DMS 273 (cell line): ENCODE data around the gene NIPSNAP2.
"Not testable (repeated sequence)": the region's sequence is repeated elsewhere in the genome, so short reads cannot be mapped to it uniquely, and the experiment has no call there.

Experiments
- DNase-seq: peaks from one replicate; lab custom pipeline; 2025; ENCODE audit not compliant: unreplicated experiment; lab: John Stamatoyannopoulos, UW

NIPSNAP2 gene

DNA sequence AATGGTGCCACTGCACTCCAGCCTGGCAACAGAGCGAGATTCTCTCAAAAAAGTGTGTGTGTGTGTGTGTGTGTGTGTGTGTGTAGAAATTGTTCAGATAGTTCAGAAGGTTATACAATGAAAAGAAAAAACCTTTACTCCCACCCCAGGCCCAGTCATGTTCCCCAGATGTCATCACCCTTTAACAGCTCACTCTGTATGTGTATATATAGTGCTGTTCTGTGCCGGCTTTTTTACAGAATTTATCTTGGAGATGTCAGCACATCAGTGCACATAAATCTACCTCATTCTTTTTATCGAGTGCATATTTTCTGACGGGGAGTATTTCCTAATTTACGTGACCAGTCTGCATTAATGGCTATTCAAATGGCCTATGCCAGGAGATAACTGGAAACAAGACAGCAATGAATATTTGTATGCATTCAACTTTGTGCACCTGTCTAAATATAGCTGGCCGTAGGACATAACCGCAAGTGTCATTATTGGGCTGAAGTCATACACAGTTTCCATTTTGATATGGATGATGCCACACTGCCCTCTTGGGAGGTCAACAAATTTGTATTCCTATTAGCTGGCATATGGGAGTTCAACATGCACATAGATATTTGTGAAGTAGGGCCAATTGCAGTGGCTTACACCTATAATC, 11.7 kb downstream of the NIPSNAP2 start:
- no peak for DNase-seq

DNA sequence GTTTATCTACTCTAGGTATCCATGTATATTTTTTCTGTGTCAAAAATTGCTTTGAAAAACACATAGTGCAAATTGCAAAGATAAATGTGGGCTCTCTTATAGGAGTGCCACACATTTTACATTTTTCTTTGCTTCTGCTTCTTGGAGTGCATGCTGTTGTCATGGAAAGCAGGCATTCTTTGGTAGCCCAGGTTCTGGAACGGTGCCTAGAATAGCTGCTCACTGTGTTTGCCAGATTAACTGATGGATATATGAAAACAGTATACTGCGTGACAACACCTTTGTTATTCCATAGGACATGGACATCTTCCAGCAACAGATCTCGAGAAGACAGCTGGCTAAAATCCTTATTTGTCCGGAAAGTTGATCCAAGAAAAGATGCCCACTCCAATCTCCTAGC, 13.4 kb downstream of the NIPSNAP2 start:
- peak; percentile 32 for DNase-seq

DNA sequence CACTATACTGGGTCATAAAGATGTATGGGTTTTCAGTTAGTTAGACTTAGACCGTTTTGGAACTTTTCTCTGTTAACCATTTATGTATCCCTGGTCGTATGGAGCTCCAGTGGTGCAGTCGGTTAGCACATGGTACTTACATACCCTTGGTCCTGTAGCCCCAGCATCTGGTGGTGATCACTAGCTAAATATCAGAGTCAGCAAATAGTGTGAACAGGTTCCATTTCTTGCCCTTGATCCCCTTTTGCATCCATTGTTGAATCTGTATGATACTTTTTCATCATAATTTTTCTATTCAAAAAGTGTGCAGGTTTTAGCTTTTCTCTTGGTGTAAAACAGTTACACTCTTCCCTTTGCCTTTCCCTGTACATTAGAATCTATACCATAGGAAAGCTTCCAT, 15.9 kb downstream of the NIPSNAP2 start:
- DNase-seq, result no peak

DNA sequence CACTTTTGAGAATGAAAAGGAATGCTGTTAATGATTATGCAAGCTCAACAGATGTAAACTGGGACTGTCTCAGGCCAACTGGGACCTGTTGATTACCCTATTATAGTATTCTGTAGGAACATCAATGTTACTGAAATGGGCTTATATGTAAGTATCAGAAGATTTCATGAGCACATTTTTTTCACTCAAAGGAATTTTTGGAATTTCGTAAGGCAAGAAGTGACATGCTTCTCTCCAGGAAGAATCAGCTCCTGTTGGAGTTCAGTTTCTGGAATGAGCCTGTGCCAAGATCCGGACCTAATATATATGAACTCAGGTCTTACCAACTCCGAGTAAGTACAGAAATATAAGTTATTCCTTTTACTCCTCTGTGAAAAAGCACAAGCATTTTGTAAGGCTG, 19.2 kb downstream of the NIPSNAP2 start:
- no peak for DNase-seq

DNA sequence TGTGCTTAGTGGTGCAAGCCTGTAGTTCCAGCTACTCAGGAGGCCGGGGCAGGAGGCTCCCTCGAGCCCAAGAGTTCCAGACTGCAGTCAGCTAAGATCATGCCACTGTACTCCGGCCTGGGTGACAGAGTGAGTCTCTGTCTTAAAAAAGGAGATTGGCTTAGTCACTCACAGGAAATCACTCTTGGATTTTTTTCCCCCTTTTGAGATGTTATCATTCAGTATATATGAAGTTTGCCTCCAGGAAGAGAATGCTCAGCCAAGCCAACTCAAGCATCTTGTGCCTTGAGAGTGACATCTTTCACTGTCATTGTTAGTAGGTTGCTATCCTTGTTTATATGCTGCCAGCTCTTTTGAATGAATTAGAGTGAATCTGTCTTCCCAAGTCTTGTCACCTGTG, 28.0 kb downstream of the NIPSNAP2 start:
- no peak for DNase-seq

DNA sequence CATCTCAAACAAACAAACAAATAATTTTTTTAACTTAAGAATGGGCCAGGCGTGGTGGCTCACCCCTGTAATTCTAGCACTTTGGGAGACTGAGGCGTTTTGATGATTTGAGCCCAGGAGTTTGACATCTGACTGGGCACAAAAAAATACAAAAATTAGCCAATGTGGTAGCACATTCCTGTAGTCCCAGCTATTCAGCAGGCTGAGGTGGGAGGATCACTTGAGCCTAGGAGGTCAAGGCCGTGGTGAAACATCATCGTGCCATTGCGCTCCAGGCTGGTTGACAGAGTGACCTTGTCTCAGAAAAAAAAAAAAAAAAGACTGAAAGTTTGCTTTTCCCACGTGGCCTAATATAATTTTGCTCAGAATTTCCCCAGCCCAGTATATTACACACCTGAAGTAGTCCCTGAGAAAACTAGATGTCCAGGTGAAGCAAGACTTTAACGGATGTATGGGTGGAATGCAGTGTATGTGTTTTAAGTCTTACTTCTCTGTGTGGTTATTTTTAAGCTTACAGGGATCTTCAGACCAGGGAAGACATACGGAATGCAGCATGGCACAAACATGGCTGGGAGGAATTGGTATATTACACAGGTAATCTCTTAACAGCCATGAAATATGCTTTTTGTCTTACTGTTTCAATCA, 32.6 kb downstream of the NIPSNAP2 start:
- DNase-seq, result no peak

DNA sequence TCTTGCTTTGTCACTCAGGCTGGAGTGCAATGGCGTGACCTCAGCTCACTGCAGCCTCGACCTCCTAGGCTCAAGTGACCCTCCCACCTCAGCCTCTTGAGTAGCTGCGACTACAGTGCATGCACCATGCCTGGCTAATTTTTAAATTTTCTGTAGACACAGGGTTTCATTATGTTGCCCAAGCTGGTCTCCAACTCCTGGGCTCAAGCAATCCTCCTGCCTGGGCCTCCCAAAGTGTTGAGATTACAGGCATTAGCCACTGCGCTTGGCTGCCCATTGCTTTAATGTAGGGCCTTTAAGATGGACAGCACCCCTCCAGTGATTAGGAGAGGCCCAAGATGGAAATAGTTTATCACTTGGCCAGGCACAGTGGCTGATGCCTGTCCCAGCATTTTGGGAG, 39.4 kb downstream of the NIPSNAP2 start:
- DNase-seq, result no peak

DNA sequence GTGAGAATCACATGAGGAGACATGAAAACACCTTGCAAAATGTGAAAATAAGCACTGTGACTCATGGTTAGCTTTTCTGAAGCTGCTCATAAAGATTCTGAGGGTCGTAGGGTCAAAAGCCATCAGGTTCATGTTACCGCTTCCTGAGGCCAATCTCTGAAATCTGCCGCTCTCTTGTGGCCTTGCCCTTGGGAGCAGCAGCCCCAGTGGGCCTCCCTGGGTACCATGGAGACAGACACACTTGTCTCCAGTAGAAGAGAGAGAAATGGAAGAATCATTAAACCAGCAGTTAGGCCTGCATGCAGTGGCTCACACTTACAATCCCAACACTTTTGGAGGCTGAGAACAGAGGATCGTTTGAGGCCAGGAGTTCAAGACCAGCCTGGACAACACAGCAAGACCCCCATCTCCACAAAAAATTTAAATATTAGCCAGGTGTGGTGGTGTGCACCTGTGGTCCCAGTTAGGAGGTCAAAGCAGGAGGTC, 42.8 kb downstream of the NIPSNAP2 start:
- peak; percentile 15 for DNase-seq

DNA sequence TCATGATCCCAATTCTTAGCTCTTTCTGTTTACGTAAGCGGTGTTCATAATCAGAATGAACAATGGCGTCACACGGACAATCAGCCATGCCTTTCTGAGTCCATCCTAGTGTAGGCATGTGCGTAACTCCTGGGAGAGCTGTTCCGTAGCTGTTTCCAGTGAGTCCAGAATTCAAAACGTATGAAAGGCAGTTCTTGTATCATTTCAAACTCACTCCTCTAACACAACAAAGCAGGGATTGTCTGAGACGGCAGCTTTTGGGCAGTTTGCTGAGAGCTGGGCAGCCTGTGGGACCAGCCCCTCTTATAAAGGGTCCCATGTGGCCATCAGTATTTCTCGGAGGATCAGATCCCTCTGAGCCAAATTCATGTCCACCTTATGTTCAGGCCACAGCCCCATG, 43.5 kb downstream of the NIPSNAP2 start:
- DNase-seq, result no peak

DNA sequence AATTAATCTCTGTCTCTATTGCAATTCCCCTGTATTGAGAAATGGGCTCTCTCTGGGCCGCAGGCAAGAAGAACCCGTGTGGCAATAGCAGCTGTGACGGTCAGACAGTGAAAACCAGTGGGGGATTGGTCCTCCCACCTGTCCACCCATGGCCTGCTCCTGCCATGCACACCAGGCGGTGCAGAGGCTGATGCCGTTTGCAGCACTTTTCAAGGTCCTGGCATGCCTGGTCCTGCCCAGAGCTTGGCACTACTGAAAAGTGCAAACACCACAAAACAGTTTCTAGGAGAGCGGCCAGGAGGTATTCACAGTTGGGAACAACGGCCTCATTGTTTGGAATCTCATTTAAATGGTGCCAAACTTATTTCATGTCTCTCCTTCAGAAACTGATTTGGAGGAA, 45.3 kb downstream of the NIPSNAP2 start:
- peak; percentile 86 for DNase-seq

DNA sequence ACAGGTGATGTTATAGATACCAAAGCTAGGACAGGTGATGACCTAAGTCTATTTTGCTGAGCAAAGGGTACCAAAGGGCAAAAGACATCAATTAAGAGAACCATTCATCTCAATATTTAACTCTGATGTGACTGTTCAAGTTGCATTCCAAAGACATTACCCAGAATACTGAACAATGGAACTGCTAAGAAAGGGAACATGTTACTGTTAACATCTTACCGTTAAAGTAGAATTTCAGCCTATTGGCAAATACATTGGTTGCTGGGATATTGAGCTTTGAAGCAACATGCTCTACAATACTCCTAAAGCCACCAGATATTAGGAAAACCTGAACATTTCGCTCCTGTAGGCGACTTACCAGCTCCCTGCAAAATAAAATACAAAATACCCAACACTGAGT, 52.6 kb downstream of the NIPSNAP2 start:
- not testable (repeated sequence) for DNase-seq

DNA sequence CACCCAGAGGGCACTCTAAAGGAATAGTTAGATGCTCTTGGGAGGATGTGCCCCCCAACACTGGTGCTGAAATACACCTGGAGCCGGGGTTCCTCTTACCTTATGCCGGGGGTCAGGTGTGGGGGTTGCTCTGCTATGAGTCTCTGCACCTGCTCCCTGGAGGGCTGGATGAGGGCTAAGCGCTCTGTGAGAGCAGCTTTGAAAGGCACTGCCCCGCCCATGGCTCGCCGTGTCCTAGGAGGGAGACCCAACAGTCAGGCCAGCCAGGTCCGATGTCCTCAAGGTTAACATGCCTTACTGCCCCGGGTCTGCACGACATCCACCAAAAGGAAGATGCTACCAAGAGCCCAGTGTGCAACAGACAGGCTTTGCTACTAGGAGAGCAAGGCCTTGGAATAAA, 55.1 kb downstream of the NIPSNAP2 start:
- no peak for DNase-seq

DNA sequence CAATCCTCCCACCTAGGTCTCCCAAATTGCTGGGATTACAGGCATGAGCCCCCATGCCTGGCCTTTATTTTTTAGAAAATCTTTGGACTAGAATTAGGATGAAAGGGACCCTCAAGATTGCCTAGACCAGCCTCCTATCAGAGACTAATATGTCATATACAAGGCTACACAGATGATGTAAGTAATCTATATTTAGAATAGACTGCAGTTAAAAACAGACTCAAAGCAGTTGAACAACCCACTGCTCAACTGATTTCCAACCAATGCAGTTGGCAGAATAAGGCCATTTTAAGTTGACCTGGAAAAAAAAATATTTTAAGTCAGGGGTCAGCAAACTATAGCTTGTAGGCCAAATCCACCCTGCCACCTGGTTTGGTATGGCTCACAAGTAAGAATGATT, 59.1 kb downstream of the NIPSNAP2 start:
- no peak for DNase-seq

DNA sequence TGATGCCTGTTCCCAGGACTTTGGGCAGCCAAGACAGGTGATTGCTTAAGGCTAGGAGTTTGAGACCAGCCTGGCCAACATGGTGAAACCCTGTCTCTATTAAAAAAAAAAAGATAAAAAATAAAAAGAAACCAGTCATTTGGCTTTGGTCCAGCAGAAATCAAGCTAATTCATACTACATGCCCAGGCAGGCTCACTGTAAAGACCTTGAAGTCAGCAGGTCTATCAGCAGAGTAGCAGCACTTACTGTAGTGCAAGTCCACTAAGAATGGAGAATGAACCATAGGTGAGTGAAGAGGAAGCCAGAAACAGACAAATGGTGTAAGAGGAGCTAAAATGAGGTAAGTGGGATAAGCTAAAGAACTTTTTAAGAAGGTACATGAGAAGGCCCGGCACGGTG, 62.2 kb downstream of the NIPSNAP2 start:
- DNase-seq, result peak; percentile 18

DNA sequence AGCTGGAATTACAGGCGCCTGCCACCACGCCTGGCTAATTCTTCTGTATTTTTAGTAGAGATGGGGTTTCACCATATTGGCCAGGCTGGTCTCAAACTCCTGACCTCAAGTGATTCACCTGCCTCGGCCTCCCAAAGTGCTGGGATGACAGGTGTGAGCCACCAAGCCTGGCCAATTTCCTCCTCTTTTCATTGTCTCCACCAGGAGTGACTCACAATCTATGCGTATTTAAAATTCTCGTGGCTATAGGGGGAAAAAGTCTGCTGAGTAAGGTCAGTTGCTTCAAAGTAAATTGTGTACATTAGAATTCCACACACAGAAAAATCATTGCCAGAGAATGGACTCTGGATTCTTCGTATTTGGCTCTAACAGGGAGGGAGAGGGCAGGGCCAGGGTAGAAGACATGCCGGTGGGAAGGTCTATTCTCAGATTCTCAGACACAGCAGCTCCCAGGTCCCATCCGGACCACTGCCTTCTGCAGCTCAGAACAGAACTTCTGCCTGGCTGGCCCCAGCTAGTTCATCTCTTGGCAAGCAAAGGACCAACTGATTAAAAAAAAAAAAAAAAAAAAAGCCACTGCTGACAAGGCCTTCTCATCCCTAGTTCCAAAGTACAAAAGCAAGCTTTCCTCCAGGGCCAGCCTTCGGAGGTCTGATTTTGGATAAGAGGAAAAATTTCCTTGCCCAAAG, 64.7 kb downstream of the NIPSNAP2 start:
- no peak for DNase-seq

DNA sequence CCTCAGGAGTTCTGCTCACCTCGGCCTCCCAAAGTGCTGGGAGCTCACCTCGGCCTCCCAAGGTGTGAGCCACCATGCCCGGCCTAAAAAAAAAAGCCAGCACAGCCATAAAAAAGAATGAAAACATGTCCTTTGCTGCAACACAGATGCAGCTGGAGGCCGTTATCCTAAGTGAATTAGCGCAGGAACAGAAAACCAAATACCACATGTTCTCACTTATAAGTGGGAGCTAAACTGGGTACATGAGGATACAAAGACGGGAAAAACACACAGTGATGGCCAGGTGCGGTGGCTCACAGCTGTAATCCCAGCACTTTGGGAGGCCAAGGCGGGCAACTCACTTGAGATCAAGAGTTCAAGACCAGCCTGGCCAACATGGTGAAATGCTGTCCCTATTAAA, 66.0 kb downstream of the NIPSNAP2 start:
- no peak for DNase-seq

DNA sequence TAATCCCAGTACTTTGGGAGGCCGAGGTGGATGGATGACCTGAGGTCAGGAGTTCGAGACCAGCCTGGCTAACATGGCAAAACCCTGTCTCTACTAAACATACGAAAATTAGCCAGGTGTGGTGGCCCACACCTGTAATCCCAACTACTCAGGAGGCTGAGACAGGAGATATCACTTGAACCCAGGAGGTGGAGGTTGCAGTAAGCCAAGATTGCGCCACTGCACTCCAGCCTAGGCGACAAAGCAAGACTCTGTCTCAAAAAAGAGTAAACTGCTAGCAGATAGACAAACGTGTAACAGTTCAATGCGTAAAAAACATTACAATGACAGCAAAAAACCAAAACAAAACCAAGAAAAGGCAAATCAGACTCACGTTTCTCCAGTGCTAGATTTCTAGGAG, 67.2 kb downstream of the NIPSNAP2 start:
- not testable (repeated sequence) for DNase-seq

DNA sequence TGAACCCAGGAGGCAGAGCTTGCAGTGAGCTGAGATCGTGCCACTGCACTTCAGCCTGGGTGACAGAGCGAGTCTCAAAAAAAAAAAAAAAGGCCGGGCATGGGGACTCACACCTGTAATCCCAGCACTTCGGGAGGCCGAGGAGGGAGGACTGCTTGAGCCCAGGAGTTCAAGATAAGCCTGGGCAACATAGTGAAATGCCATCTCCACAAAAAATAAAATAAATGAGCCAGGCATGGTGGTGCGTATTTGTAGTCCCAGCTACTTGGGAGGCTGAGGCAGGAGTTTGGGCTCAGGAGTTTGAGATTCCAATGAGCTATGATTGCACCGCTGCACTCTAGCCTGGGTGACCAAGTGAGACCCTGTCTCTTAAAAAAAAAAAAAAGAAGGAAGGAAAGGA, 68.2 kb downstream of the NIPSNAP2 start:
- not testable (repeated sequence) for DNase-seq

DNA sequence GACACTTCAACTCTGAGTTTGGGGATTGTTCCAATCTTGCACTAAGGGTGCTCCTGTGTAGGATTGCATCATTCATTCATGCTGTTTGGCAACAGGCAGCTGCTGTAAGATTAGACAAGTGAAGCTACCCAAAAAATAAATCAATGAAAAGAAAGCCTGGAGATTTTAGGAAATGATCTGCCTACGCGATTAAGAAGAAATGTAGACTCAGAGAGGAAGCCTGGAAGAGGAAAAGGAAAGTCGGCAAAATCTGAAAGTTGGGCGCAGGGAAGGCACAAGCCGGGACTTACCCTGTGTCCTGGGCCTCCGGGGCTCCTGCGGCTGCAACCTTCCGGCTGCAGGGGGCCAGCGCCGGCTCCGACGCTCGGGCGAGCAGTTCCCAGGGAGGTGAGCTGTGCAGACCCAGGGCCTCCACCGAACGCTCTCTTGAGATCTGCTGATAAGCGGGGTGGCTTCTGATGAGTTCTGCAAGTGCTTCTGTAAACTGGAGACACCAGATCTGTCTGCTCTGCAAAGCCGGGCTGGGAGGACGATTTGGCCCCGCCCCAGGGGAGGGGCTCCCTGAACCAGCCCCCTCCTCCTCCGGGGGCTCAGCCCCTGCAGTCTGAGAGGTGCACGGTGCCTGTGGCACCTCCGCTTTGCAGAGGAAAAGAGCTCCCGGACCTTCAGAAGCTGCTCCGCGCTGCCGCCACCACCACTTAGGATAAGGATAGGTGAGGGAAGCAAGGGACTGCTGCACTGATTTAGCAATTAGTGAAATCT, 69.5 kb downstream of the NIPSNAP2 start:
- DNase-seq, result peak; percentile 74

DNA sequence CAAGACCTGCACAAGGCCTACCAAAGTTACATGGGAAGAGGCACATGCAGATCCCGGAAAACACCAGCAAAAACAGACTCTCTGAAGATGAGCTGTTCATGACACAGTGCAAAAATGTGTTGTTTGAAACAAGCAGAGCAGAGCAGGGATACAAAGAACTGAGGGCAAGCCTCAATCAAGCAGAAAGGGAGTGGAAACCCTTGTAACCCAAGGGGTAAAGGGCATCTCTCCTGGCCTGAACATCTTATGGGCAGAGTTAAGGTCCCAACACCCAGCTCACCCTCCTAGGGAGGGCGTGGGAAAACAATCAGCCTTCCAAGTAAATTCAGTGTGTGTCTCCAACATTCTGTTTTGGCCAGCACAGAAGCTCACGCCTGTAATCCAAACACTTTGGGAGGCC, 76.3 kb downstream of the NIPSNAP2 start:
- no peak for DNase-seq

DNA sequence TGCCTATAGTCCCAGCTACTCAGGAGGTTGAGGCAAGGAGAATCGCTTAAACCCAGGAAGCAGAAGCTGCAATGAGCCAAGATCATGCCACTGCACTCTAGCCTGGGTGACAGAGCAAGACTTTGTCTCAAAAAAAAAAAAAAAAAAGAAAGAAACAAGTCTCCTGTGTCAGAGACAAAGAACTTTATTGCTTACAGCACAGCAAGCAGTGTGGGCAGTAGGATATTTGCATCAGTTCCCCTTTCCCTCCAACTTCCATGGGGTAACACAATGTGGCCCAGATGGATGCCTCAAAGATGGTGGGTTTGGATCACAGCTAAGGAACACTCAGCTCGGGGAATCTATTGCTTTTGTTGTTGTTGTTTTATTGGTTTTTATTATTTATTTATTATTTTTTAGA, 81.4 kb downstream of the NIPSNAP2 start:
- DNase-seq, result not testable (repeated sequence)
